Natural killer cell (primary cell): ENCODE measurements around the gene TMIE. TPM values are rescaled to one million over a fixed set of nuclear protein-coding genes. Genes with fewer than 3 reads are reported as not detected.

Experiments
- ATAC-seq, 3 donors: fragments of 150-1000 bp in 2 of 3; fragments of 200-7000 bp in 1 of 3; cut with Tn5 transposase; 1 replicate in 1 of 3; 2 replicates in 2 of 3; pipeline ENCODE4 v1.10.0; 2021; ENCODE audit warnings: mild to moderate bottlenecking in 2 of 3, moderate library complexity in 2 of 3
- DNase-seq, 2 donors: peaks; one replicate each; pipeline versions ENCODE4 v3.0.0 to v3.0.0-alpha.2; 2013 to 2021; ENCODE audit warnings: mixed read lengths in 1 of 2
- H3K27ac ChIP-seq: one replicate; pipeline ENCODE4 v1.5.1; 2013; ENCODE audit warnings: mild to moderate bottlenecking, low read length
- H3K27me3 ChIP-seq: one replicate; pipeline ENCODE4 v1.6.1; 2013; ENCODE audit warnings: low read length; ENCODE audit not compliant: control insufficient read depth, insufficient read depth
- H3K36me3 ChIP-seq: one replicate; pipeline ENCODE4 v1.6.1; 2013; ENCODE audit warnings: low read length; ENCODE audit not compliant: control insufficient read depth, insufficient read depth
- H3K4me1 ChIP-seq: one replicate; pipeline ENCODE4 v1.6.1; 2013; ENCODE audit warnings: low read length; ENCODE audit not compliant: control insufficient read depth, insufficient read depth
- H3K4me3 ChIP-seq: one replicate; pipeline ENCODE4 v1.5.1; 2013; ENCODE audit warnings: low read length
- H3K9me3 ChIP-seq: one replicate; pipeline ENCODE4 v1.6.1; 2013; ENCODE audit warnings: low read length; ENCODE audit not compliant: control insufficient read depth, insufficient read depth
- H3K27ac Mint-ChIP-seq, 2 donors: one replicate each; pipeline ENCODE4 v1.8.0; 2022; ENCODE audit warnings: mild to moderate bottlenecking in 2 of 2, mixed read lengths in 2 of 2, moderate library complexity in 1 of 2
- H3K27me3 Mint-ChIP-seq, 2 donors: one replicate each; pipeline ENCODE4 v1.8.0; 2022; ENCODE audit warnings: low read depth in 2 of 2, mixed read lengths in 2 of 2
- H3K36me3 Mint-ChIP-seq: one replicate; pipeline ENCODE4 v1.8.0; 2022; ENCODE audit warnings: mixed read lengths
- H3K4me1 Mint-ChIP-seq, 2 donors: one replicate each; pipeline ENCODE4 v1.8.0; 2022; ENCODE audit warnings: mixed read lengths in 2 of 2
- H3K4me3 Mint-ChIP-seq: one replicate; pipeline ENCODE4 v1.8.0; 2022; ENCODE audit warnings: mild to moderate bottlenecking, moderate library complexity, mixed read lengths
- H3K9me3 Mint-ChIP-seq, 2 donors: one replicate each; pipeline ENCODE4 v1.8.0; 2022; ENCODE audit warnings: mixed read lengths in 2 of 2
- CTCF ChIP-seq: fragments of 200-600 bp; IDR thresholded peaks from one replicate; pipeline ENCODE4 v1.8.0; 2022; ENCODE audit warnings: antibody characterized with exemption
- whole genome bisulfite sequencing: methylation state at CpG from one replicate; pipeline ENCODE4 v1.1.7; 2013; ENCODE audit warnings: missing lambda C conversion rate; ENCODE audit not compliant: insufficient coverage; 5-methylcytosine and 5-hydroxymethylcytosine counted together
- intact Hi-C: fragments of 100-400 bp; cut with micrococcal nuclease; formaldehyde crosslinking; loops from one replicate; pipeline ENCODE4 v1.14.2; 2022
- total RNA-seq, 4 donors: library from RNA; stranded (reverse); fragments of 120-200 nt in 1 of 4; gene quantifications; one replicate each; pipeline versions ENCODE4 v1.2.3 to v1.2.4, GENCODE V29; 2013 to 2022

The TMIE gene
- total RNA-seq, 3 donors from 2014 or later (not counting 1 experiment from before 2014, with no cell fraction given) = not detected

- no peak for TF ChIP-seq CTCF
- WGBS = 95% methylated on average over 4 of the region's 4 CpGs
- Mint-ChIP-seq H3K9me3 (no peaks in the 10 kb centered on the region), H3K27ac (no peak overlapping the region), H3K4me3 (peak overlapping the region; percentile 28), H3K36me3 (no peaks in the 10 kb centered on the region), H3K27me3 (peaks cover 0 to 19% of the 10 kb centered on the region in 2 donors), H3K4me1 (peaks cover 4 to 32% of the 10 kb centered on the region in 2 donors)
- no peak for ATAC-seq
- DNase-seq = peak in 1 of 2 donors; percentile 26
- no peak overlapping the region for H3K4me3 ChIP-seq
- H3K27me3 ChIP-seq = peaks cover 13% of the 10 kb centered on the region
- intact Hi-C loops = no loop called here
- peaks cover 41% of the 10 kb centered on the region for H3K4me1 ChIP-seq
- H3K9me3 ChIP-seq = no peaks in the 10 kb centered on the region
- H3K27ac ChIP-seq = no peak overlapping the region
- H3K36me3 ChIP-seq = no peaks in the 10 kb centered on the region
Measured at GRCh38 chr3:46695962-46696894, 5.0 kb upstream of the TMIE start.

DNA sequence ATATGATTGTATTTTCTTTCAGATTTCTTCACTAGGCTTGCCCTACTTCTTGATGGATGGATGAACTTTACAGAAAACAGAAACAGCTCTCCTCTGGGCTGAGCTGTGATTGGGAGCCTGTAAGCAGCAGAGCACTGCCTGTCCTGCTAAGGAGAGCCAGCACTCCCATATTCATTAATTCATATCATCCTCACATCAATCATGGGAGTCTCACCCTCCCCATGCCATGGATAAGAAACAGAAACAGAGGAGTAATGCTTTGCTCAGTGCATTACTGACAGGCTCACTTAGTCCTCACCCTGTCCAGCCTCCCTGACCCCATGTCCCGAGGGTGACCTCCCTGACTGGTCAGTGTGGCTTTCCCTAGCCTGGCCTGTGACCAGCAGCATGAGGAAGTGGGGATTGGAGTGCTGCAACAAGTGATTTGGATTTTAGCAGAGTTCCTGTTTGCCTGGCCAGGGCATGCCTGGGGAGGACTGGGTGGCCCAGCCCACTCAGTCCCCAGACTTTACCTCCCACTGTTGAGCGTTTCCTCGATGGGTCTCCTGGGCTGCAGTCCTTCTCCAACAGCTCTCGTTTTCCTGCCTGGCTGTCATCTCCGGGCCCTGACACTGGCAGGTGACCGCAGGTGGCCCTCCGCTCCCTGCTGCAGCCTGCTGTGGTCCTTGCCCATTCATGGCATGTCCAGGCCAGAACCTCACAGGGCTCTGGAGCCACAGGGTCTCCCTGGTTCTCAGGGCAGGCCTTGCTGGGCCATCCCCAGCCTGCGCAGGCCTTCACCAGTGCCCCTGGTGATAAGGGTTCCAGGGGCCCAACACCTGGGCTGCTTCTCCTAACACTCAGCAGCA, 1.3 kb upstream of the TMIE start:
- H3K9me3 Mint-ChIP-seq = no peaks in the 10 kb centered on the region
- DNase-seq = no peak
- TF ChIP-seq CTCF = no peak
- H3K9me3 ChIP-seq = no peaks in the 10 kb centered on the region
- no peak overlapping the region for H3K27ac ChIP-seq
- H3K36me3 ChIP-seq = no peaks in the 10 kb centered on the region
- intact Hi-C loops = no loop called here
- H3K4me1 Mint-ChIP-seq = peaks cover 0 to 20% of the 10 kb centered on the region in 2 donors
- no peak overlapping the region for H3K4me3 Mint-ChIP-seq
- WGBS = 82% methylated on average over 8 of the region's 8 CpGs
- H3K27ac Mint-ChIP-seq = no peak overlapping the region
- H3K4me1 ChIP-seq = peaks cover 16% of the 10 kb centered on the region
- peaks cover 8 to 16% of the 10 kb centered on the region in 2 donors for H3K27me3 Mint-ChIP-seq
- peaks cover 7% of the 10 kb centered on the region for H3K27me3 ChIP-seq
- H3K36me3 Mint-ChIP-seq = no peaks in the 10 kb centered on the region
- ATAC-seq = no peak
- no peak overlapping the region for H3K4me3 ChIP-seq

DNA sequence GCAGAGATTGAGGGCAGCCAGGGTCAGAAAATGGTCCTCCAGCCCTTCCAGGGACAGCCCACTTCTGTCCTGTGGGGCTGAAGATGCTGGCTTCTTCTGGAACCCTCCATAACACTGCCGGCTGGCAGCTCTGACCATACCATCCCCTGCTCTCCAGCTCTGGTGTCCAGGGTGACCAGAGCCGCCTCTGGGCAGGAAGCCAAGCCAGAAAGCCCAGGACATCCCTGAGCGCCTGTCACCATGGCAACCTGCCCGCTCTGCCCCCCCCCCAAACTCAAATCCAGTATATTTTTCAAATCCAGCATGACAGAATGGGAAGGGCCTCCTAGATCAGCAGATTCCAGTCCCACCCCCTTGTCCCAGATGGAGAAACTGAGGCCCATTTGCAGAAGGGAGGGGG, 420 bp upstream of the TMIE start:
- DNase-seq (no peak), ATAC-seq (no peak)
- H3K4me1 ChIP-seq = peaks cover 8% of the 10 kb centered on the region
- peaks cover 7% of the 10 kb centered on the region for H3K27me3 ChIP-seq
- Mint-ChIP-seq H3K4me1 (peaks cover 0 to 12% of the 10 kb centered on the region in 2 donors), H3K4me3 (no peak overlapping the region), H3K27me3 (peaks cover 8 to 16% of the 10 kb centered on the region in 2 donors), H3K9me3 (no peaks in the 10 kb centered on the region), H3K27ac (no peak overlapping the region), H3K36me3 (no peaks in the 10 kb centered on the region)
- TF ChIP-seq CTCF = no peak
- H3K9me3 ChIP-seq = no peaks in the 10 kb centered on the region
- H3K27ac ChIP-seq = no peak overlapping the region
- intact Hi-C loops = no loop called here
- H3K36me3 ChIP-seq = no peaks in the 10 kb centered on the region
- no peak overlapping the region for H3K4me3 ChIP-seq
- WGBS = 75% methylated on average over 4 of the region's 4 CpGs
